OCI-LY7 (cell line): ENCODE data around the gene KIF16B.

Experiments
- CTCF ChIP-seq: fragments of 200-600 bp; sonication (generic); conservative IDR thresholded peaks from 2 replicates; pipeline ENCODE4 v1.5.1; 2014; ENCODE audit warnings: mild to moderate bottlenecking, antibody characterized with exemption, low read length, moderate library complexity, mixed read lengths
- EZH2phosphoT487 ChIP-seq: fragments of 200-600 bp; sonication (generic); IDR thresholded peaks from 2 replicates; pipeline ENCODE4 v1.6.1; 2018; ENCODE audit warnings: low read depth, borderline replicate concordance, mild to moderate bottlenecking, mixed run types, antibody characterized with exemption, low read length, moderate library complexity, mixed read lengths

GRCh38 chr20:16222859-16223411 lies 350.3 kb downstream of the KIF16B start:
- TF ChIP-seq CTCF, result no peak
- TF ChIP-seq EZH2phosphoT487, result no peak
